ENCODE data around the gene SRRM5.
A peak's percentile ranks its signal among the peaks of the same experiment; 100 is the strongest.
"Not testable (repeated sequence)": the region's sequence is repeated elsewhere in the genome, so short reads cannot be mapped to it uniquely, and the experiment has no call there.

SRRM5 gene

GRCh38 chr19:43611788-43612187 is at the start of gene SRRM5:
Gene SRRM5 (plus strand): TSS chr19:43612088. CDS start chr19:43612122, 34 bp downstream.
- DNase-seq (ENCODE audit: low spot score) = no peak

- no peak for DNase-seq (ENCODE audit: low spot score)
Measured at GRCh38 chr19:43562226-43562697, 49.6 kb upstream of the SRRM5 start.

- DNase-seq (ENCODE audit: low spot score) = no peak
Measured at GRCh38 chr19:43562698-43563241, 49.1 kb upstream of the SRRM5 start.

GRCh38 chr19:43563816-43564457 is 48.0 kb upstream of the SRRM5 start:
- DNase-seq (ENCODE audit: low spot score) = no peak

GRCh38 chr19:43564800-43565199 is 47.1 kb upstream of the SRRM5 start:
- DNase-seq (ENCODE audit: low spot score) = no peak

- no peak for DNase-seq (ENCODE audit: low spot score)
Measured at GRCh38 chr19:43569657-43570056, 42.2 kb upstream of the SRRM5 start.

- peak; percentile 41 for DNase-seq (ENCODE audit: low spot score)
Measured at GRCh38 chr19:43570174-43570791, 41.6 kb upstream of the SRRM5 start.

- DNase-seq (ENCODE audit: low spot score) = no peak
Measured at GRCh38 chr19:43572171-43572588, 39.7 kb upstream of the SRRM5 start.

GRCh38 chr19:43574424-43575155 is 37.3 kb upstream of the SRRM5 start:
- no peak for DNase-seq (ENCODE audit: low spot score)

- DNase-seq (ENCODE audit: low spot score) = peak; percentile 98
Measured at GRCh38 chr19:43575156-43575950, 36.5 kb upstream of the SRRM5 start, which contains the start of the genes PINLYP and XRCC1. Gene PINLYP (plus strand): TSS chr19:43575801. CDS start chr19:43577192, 1,391 bp downstream. Gene XRCC1 (minus strand): TSS chr19:43575527. CDS start chr19:43575458, 69 bp downstream.

- DNase-seq (ENCODE audit: low spot score) = no peak
Measured at GRCh38 chr19:43575955-43576878, 35.7 kb upstream of the SRRM5 start.

GRCh38 chr19:43578787-43579186 is 33.1 kb upstream of the SRRM5 start:
- DNase-seq (ENCODE audit: low spot score) = no peak

- no peak for DNase-seq (ENCODE audit: low spot score)
Measured at GRCh38 chr19:43581467-43581866, 30.4 kb upstream of the SRRM5 start.

GRCh38 chr19:43582495-43582894 is 29.4 kb upstream of the SRRM5 start:
- no peak for DNase-seq (ENCODE audit: low spot score)

- DNase-seq (ENCODE audit: low spot score) = no peak
Measured at GRCh38 chr19:43584484-43584883, 27.4 kb upstream of the SRRM5 start.

- DNase-seq (ENCODE audit: low spot score) = no peak
Measured at GRCh38 chr19:43586346-43586745, 25.5 kb upstream of the SRRM5 start.

- DNase-seq (ENCODE audit: low spot score) = not testable (repeated sequence)
Measured at GRCh38 chr19:43587029-43587428, 24.9 kb upstream of the SRRM5 start.

GRCh38 chr19:43589277-43589676 is 22.6 kb upstream of the SRRM5 start:
- no peak for DNase-seq (ENCODE audit: low spot score)

- DNase-seq (ENCODE audit: low spot score) = no peak
Measured at GRCh38 chr19:43589678-43590077, 22.2 kb upstream of the SRRM5 start.

- DNase-seq (ENCODE audit: low spot score) = no peak
Measured at GRCh38 chr19:43591904-43592772, 19.8 kb upstream of the SRRM5 start.
